ENCODE results near the gene MYPOP. TPM values are rescaled to one million over a fixed set of nuclear protein-coding genes. Genes with fewer than 3 reads are reported as not detected.

The MYPOP gene, protein sequence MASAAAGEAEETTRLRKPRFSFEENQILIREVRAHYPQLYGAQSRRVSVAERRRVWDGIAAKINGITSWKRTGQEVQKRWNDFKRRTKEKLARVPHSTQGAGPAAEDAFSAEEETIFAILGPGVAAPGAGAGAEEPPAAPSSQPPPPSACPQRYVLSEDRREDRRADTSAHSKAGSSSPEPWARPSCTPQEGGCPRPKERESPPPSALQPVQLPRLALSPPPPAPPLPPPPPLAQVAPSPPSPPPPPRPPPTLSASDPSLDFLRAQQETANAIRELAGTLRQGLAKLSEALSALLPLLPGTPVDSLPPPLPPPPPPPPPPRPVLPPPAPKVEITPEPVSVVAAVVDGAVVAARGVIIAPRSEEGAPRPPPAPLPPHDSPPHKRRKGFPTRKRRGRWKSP
- total RNA-seq (2014; rRNA removed; shearing (Covaris generic)) = 5.2 and 5.3 TPM in 2 replicates
- total RNA-seq (2022) = 15.6 and 16.1 TPM in 2 replicates
- percentile 47 among the genes with signal in this experiment for Bru-seq, nascent RNA
- BruChase-seq, experiment 1, labeled RNA remaining after a 6-hour chase = percentile 64 among the genes with signal in this experiment
- percentile 60 among the genes with signal in this experiment for BruChase-seq, experiment 2, labeled RNA remaining after a 2-hour chase
- long read RNA-seq, partial matches to known transcripts = 0 of 17 reads
- long read RNA-seq, other reads (novel, unspliced or antisense) = 17 of 17 reads

DNA sequence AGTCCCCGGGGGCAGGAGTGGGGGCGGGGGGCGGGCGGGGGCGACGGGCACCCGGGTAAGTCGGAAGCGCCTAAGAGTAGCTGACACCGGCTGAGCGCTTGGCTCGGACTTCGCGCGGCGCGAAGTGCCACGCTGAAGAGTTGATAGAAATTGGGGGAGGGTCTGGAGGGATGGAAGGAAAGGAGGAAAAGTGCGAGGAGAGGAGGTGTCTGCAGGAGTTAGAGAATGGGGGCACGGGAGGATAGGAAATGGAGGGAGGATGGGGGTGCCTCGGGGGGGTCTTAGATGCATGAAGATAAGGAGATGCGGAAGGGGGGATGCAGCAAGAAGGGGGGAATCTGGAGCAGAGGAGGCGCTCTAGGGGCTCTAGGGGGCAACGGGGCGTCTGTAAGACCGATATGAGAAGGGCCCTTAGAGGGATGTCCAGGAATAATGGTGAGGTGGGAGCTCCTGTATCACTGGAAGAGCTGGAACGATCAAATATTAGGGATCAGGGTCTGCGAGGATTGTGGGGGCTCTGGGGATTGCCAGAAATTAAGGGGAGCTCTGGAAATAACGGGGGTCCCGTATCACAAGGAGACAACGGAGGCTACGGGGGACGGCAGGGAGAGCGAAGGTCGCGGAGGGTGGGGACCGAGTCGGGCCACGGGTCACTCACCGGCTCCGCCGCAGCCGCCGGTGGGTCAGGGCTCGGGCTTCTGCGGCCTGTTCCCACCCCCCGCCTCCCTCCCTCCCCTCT is at the start of gene MYPOP:
Gene MYPOP, minus strand, starts transcription at position 702 of the 739 bp plus-strand sequence. CDS start 840 bp downstream, outside the sequence.
- intact Hi-C loops (cut with micrococcal nuclease; ENCODE audit: unreplicated experiment) = loop anchor here (2.0 kb wide), 1 partner anchor 25 kb away; no protein-coding TSS in a partner anchor
- POLR2A ChIA-PET = interaction anchor here (1.2 to 2.1 kb wide), 2 partner anchors 20 to 38 kb away, joined by 3 to 8 read pairs; partner anchors contain the start of genes FOXA3 and SYMPK
- H2AFZ ChIP-seq (ENCODE audit: low read length) = peak within 1 kb of the TSS; percentile 36; the same call in 1 of the 2 replicates

DNA sequence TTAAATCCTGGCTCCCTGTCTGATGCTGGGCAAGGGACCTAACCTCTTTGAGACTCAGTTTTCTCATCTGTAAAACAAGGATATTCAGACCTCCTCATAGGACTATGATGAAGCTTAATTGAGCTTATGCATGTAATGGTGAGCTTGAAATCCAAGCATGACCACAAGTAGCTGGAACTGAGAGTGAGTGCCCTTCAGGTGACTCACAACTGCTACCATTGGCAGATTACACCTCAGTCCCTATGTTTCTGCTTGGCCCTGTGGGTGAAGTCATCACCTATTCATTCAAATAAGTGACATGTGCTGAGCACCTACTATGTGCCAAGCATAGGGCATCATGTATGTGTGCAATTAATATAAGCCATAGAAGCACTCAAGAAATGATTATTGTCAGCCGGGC is 45.5 kb upstream of the MYPOP start:
- H3K4me3 ChIP-seq (ENCODE audit: low read depth, low read length, poor library complexity, severe bottlenecking) = no peak overlapping the region
- no peak for DNase-seq (ENCODE audit: low spot score)
- H4K20me1 ChIP-seq (ENCODE audit: insufficient read depth, low read length) = no peaks in the 10 kb centered on the region
- no peak overlapping the region for H3K4me2 ChIP-seq (ENCODE audit: low read length)
- BruUV-seq (replicated peaks) = no TSS peak
- TF ChIP-seq, protein P1, sequence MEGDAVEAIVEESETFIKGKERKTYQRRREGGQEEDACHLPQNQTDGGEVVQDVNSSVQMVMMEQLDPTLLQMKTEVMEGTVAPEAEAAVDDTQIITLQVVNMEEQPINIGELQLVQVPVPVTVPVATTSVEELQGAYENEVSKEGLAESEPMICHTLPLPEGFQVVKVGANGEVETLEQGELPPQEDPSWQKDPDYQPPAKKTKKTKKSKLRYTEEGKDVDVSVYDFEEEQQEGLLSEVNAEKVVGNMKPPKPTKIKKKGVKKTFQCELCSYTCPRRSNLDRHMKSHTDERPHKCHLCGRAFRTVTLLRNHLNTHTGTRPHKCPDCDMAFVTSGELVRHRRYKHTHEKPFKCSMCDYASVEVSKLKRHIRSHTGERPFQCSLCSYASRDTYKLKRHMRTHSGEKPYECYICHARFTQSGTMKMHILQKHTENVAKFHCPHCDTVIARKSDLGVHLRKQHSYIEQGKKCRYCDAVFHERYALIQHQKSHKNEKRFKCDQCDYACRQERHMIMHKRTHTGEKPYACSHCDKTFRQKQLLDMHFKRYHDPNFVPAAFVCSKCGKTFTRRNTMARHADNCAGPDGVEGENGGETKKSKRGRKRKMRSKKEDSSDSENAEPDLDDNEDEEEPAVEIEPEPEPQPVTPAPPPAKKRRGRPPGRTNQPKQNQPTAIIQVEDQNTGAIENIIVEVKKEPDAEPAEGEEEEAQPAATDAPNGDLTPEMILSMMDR (conservative IDR thresholded peaks at IDR 0.05; ENCODE audit: low read length) = no peak
- no peak for TF ChIP-seq EZH2phosphoT487 (IDR thresholded peaks at IDR 0.05; ENCODE audit: borderline replicate concordance, low read depth, low read length)
- no peaks in the 10 kb centered on the region for H3K9me3 ChIP-seq (ENCODE audit: low read length)
- ChIA-PET CTCF (ENCODE audit: unreplicated experiment) (no interaction called here), POLR2A (no interaction called here)
- no peak overlapping the region for H3K27ac ChIP-seq (ENCODE audit: low read depth, low read length, poor library complexity, severe bottlenecking)
- H2AFZ ChIP-seq (ENCODE audit: low read length) = no peak overlapping the region
- intact Hi-C loops (cut with micrococcal nuclease; ENCODE audit: unreplicated experiment) = no loop called here
- no peaks in the 10 kb centered on the region for H3K79me2 ChIP-seq (ENCODE audit: insufficient read depth, low read depth, low read length)
- H3K9me2 ChIP-seq (ENCODE audit: insufficient read depth, low read length) = no peaks in the 10 kb centered on the region
- H3K36me3 ChIP-seq (ENCODE audit: insufficient read depth, low read length) = no peaks in the 10 kb centered on the region
- no peaks in the 10 kb centered on the region for H3K4me1 ChIP-seq (ENCODE audit: insufficient read depth, low read length, poor library complexity, severe bottlenecking)

More for the DNA sequence above, at the start of gene MYPOP:
- Histone ChIP-seq H3K9me3 (ENCODE audit: low read length) (no peaks in the 10 kb centered on the region), H3K4me1 (ENCODE audit: insufficient read depth, low read length, poor library complexity, severe bottlenecking) (peaks cover 20% of the 10 kb centered on the region), H3K27ac (ENCODE audit: low read depth, low read length, poor library complexity, severe bottlenecking) (peak within 1 kb of the TSS; percentile 73), H3K4me2 (ENCODE audit: low read length) (peak within 1 kb of the TSS; percentile 81), H3K79me2 (ENCODE audit: insufficient read depth, low read depth, low read length) (peaks cover 18% of the 10 kb centered on the region; the same call in 1 of the 2 replicates), H3K9me2 (ENCODE audit: insufficient read depth, low read length) (no peaks in the 10 kb centered on the region), H4K20me1 (ENCODE audit: insufficient read depth, low read length) (no peaks in the 10 kb centered on the region), H3K4me3 (ENCODE audit: low read depth, low read length, poor library complexity, severe bottlenecking) (peak within 1 kb of the TSS; percentile 94), H3K36me3 (ENCODE audit: insufficient read depth, low read length) (peaks cover 30% of the 10 kb centered on the region)
- TF ChIP-seq, protein P1 (conservative IDR thresholded peaks at IDR 0.05; ENCODE audit: low read length) = 0 out of 2 replicates have a peak, but pooled peaks have one; percentile 28
- TF ChIP-seq EZH2phosphoT487 (IDR thresholded peaks at IDR 0.05; ENCODE audit: borderline replicate concordance, low read depth, low read length) = no peak
- DNase-seq (ENCODE audit: low spot score) = no peak
- BruUV-seq (replicated peaks) = no TSS peak
- CTCF ChIA-PET (ENCODE audit: unreplicated experiment) = no interaction called here
